Fibroblast of skin of abdomen (primary cell): Measurements from ENCODE around the gene B4GALT5.
"Not testable (repeated sequence)": the region's sequence is repeated elsewhere in the genome, so short reads cannot be mapped to it uniquely, and the experiment has no call there.

ENCODE experiments used
- DNase-seq: peaks from one replicate; pipeline ENCODE4 v3.0.0-alpha.2; 2013

B4GALT5 gene

GRCh38 chr20:49677777-49678758, 35.6 kb downstream of the B4GALT5 start:
- DNase-seq = no peak

GRCh38 chr20:49676581-49677291, 36.9 kb downstream of the B4GALT5 start:
- DNase-seq = peak; percentile 55

- DNase-seq = peak; percentile 35
Observed at GRCh38 chr20:49675368-49676151, 38.1 kb downstream of the B4GALT5 start.

- peak; percentile 57 for DNase-seq
Observed at GRCh38 chr20:49674383-49675352, 39.0 kb downstream of the B4GALT5 start.

- no peak for DNase-seq
Observed at GRCh38 chr20:49672096-49672664, 41.5 kb downstream of the B4GALT5 start.

GRCh38 chr20:49671433-49671832, 42.2 kb downstream of the B4GALT5 start:
- no peak for DNase-seq

GRCh38 chr20:49669601-49670189, 44.0 kb downstream of the B4GALT5 start:
- no peak for DNase-seq

- not testable (repeated sequence) for DNase-seq
Observed at GRCh38 chr20:49668878-49669195, 44.8 kb downstream of the B4GALT5 start.

- DNase-seq = no peak
Observed at GRCh38 chr20:49668181-49668877, 45.3 kb downstream of the B4GALT5 start.

- no peak for DNase-seq
Observed at GRCh38 chr20:49666911-49667310, 46.8 kb downstream of the B4GALT5 start.

GRCh38 chr20:49665796-49666195, 47.9 kb downstream of the B4GALT5 start:
- DNase-seq = no peak

- DNase-seq = no peak
Observed at GRCh38 chr20:49664612-49665313, 48.9 kb downstream of the B4GALT5 start.

GRCh38 chr20:49663112-49663511, 50.6 kb downstream of the B4GALT5 start:
- no peak for DNase-seq

- DNase-seq = no peak
Observed at GRCh38 chr20:49661560-49662329, 51.9 kb downstream of the B4GALT5 start.

- DNase-seq = no peak
Observed at GRCh38 chr20:49660912-49661311, 52.8 kb downstream of the B4GALT5 start.

GRCh38 chr20:49659056-49659455, 54.6 kb downstream of the B4GALT5 start:
- DNase-seq = no peak

GRCh38 chr20:49658508-49658907, 55.2 kb downstream of the B4GALT5 start:
- DNase-seq = no peak

GRCh38 chr20:49657118-49657901, 56.4 kb downstream of the B4GALT5 start:
- DNase-seq = peak; percentile 79
